HG03457 (cell line): ENCODE results near the gene NPSR1.

Experiments
- ATAC-seq: cut with Tn5 transposase; IDR thresholded peaks from one replicate; pipeline ENCODE4 v1.9.1; 2021; ENCODE audit warnings: moderate number of reproducible peaks; ENCODE audit not compliant: unreplicated experiment

Gene NPSR1

GRCh38 chr7:34719636-34720035 is 61.6 kb downstream of the NPSR1 start:
- no peak for ATAC-seq

GRCh38 chr7:34720289-34720688 is 62.3 kb downstream of the NPSR1 start:
- no peak for ATAC-seq

- no peak for ATAC-seq
Measured at GRCh38 chr7:34723338-34723737, 65.3 kb downstream of the NPSR1 start.

- no peak for ATAC-seq
Measured at GRCh38 chr7:34723866-34724490, 66.0 kb downstream of the NPSR1 start.

- no peak for ATAC-seq
Measured at GRCh38 chr7:34726221-34726620, 68.2 kb downstream of the NPSR1 start.

GRCh38 chr7:34727464-34727995 is 69.5 kb downstream of the NPSR1 start:
- ATAC-seq = peak; percentile 50

GRCh38 chr7:34728156-34728555 is 70.1 kb downstream of the NPSR1 start:
- no peak for ATAC-seq

GRCh38 chr7:34734771-34735170 is 76.8 kb downstream of the NPSR1 start:
- ATAC-seq = no peak

GRCh38 chr7:34735526-34735925 is 77.5 kb downstream of the NPSR1 start:
- ATAC-seq = no peak

- no peak for ATAC-seq
Measured at GRCh38 chr7:34739651-34740300, 81.8 kb downstream of the NPSR1 start.

GRCh38 chr7:34740840-34741239 is 82.8 kb downstream of the NPSR1 start:
- ATAC-seq = no peak

- ATAC-seq = no peak
Measured at GRCh38 chr7:34747176-34747781, 89.3 kb downstream of the NPSR1 start.

- ATAC-seq = no peak
Measured at GRCh38 chr7:34747867-34748727, 90.1 kb downstream of the NPSR1 start.

- ATAC-seq = no peak
Measured at GRCh38 chr7:34748728-34749089, 90.7 kb downstream of the NPSR1 start.

- ATAC-seq = no peak
Measured at GRCh38 chr7:34749446-34749845, 91.4 kb downstream of the NPSR1 start.

- no peak for ATAC-seq
Measured at GRCh38 chr7:34750209-34750608, 92.2 kb downstream of the NPSR1 start.

GRCh38 chr7:34750636-34751035 is 92.6 kb downstream of the NPSR1 start:
- ATAC-seq = no peak

GRCh38 chr7:34751725-34752643 is 94.0 kb downstream of the NPSR1 start:
- ATAC-seq = no peak

GRCh38 chr7:34752929-34753328 is 94.9 kb downstream of the NPSR1 start:
- peak; percentile 39 for ATAC-seq

GRCh38 chr7:34755008-34755407 is 97.0 kb downstream of the NPSR1 start:
- ATAC-seq = peak; percentile 47
